ENCODE measurements around the gene TRIAP1.
"Not testable (repeated sequence)": the region's sequence is repeated elsewhere in the genome, so short reads cannot be mapped to it uniquely, and the experiment has no call there.

The TRIAP1 gene

DNA sequence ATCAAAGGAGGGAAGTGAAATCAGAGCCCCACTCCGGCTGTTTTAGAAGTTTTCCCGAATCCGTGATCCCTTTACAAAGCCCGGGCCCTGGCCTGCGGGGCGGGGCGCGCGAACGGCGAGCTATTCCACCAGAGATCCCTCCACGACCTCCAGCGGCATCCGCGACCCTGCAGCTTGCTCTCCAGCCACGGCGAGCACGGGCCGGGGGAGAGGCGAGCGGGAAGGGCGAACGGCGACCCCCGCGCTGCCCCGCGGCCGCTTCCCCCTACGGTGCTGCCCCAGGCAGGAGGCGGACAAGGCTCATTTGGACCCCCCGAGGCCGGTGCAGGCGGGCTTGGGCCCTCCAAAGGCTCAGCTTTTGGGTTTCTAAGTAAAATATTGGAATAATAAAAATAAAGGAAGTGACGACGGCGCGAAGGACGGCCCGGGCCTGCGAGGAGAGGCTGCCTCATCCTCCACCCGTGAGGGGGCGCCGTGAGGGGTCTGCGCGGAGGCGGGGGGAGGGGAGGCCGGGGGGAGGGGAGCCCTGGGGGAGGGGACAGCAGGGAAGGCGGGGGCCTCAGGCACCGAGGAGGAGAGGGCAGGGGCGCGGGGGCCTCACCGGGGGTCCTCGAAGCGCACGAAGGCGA is 22.8 kb upstream of the TRIAP1 start:
- peak; percentile 12 to 35 (median 25) for DNase-seq (ENCODE audit: low read depth in 3 of 3, low spot score in 1 of 3)

DNA sequence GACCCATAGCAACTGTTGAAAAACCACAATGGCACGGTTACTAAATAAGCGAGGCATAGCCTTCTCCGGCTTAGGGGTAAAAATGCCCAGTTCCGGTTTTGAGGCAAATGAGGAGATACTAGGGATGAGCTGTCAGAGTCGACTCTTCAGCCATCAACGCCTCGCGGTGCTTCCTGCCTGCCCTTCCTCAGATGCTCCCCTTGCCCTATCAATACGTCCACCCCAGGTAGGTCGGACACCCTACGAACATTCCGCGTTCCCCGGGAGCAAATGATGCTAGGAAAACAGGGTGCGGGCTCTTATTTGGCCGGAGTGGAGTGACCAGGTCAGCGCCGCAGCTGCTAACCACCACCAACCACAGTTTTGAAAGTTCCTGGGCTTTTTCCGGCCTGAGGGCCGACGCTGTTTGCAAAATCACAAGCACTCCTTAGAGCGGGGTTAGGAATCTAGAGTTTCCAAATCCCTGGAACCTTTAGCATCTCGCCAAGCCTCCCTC is 22.2 kb upstream of the TRIAP1 start:
- DNase-seq (ENCODE audit: low read depth in 3 of 3, low spot score in 1 of 3), result no peak

DNA sequence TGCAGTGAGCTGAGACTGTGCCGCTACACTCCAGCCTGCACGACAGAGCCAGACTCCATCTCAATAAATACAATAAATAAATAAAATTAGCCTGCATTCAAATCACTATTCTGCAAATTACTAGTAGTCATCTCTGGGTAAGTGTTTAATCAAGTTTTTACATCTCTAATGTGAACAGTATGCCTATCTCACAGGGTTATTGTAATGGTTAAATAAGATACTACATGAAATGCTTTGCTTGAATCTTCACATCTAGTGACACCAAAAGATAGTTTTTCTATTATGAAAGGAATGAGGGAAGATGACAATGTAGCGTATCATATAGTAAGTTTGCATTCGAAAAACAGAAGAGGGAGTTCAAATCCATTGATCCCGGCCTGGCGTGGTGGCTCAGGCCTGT is 21.3 kb upstream of the TRIAP1 start:
- no peak for DNase-seq (ENCODE audit: low read depth in 3 of 3, low spot score in 1 of 3)

DNA sequence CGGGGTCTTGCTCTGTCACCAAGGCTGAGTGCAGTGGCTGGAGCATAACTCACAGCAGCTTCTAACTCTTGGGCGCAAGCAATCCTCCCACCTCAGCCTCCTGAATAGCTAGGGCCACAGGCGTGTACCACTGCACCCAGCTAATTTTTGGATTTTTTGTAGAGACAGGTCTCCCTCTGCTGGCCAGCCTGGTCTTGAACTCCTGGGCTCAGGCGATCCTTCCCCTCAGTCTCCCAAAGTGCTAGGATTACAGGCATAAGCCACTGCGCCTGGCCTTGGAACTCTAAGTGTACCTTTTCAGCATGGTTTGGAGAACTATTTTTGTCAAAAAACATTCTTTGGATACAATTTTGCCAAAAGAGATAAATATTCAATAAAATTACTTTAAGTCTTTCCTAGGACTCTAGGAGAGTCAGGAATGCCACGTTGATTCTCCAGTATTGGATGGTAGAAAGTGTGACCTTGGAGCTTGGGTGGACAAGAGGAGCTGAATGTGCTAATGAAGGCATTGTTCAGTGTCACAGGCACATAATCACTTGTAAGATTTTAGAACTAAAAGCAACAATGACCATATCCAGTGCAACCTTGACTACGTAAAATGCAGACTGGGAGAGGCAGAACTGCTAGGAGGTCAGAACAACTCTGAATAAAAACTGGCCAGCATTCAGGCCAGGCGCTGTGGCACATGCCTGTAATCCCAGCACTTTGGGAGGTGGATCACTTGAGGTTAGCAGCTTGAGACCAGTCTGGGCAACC is 20.6 kb upstream of the TRIAP1 start:
- peak in 1 of 3 donors; percentile 17 for DNase-seq (ENCODE audit: low read depth in 3 of 3, low spot score in 1 of 3)

DNA sequence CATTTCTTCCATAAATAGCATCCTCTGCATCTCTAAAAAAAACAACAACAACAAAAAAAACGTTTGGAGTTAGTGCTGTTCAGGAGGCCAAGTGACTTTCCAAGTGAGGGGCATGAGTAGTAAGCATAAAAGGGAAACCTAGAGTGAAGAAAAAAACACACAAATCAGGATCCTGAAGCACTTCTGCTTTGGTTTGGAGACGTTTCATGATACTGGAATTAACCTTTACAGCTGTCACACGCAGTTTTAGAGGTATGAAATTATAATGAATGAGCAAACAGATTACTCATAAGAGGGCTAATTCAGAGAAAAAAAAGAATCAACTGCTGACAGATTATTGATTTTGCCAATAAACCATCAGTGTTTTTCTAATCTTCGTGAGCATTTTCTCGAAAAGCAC is 19.6 kb upstream of the TRIAP1 start:
- DNase-seq (ENCODE audit: low read depth in 3 of 3, low spot score in 1 of 3), result no peak

DNA sequence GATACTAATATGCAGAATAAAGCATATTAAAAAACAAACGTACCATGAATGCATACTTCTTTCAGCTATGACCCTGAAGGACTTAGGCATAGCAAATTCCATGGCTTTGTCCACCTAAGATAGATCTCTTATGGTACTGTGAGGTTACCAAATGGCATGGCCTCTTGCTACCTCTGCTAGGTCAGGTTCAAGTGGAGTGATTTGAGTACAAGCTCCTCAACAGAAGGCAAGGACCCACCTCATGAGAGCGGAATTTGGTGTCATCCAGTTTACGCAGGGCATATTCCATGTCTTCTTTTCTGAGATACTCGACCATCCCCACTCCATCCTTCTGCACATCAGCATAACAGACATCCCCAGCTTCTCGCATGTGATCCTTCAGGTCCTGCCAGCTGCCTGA is 17.5 kb upstream of the TRIAP1 start:
- no peak for DNase-seq (ENCODE audit: low read depth in 3 of 3, low spot score in 1 of 3)

DNA sequence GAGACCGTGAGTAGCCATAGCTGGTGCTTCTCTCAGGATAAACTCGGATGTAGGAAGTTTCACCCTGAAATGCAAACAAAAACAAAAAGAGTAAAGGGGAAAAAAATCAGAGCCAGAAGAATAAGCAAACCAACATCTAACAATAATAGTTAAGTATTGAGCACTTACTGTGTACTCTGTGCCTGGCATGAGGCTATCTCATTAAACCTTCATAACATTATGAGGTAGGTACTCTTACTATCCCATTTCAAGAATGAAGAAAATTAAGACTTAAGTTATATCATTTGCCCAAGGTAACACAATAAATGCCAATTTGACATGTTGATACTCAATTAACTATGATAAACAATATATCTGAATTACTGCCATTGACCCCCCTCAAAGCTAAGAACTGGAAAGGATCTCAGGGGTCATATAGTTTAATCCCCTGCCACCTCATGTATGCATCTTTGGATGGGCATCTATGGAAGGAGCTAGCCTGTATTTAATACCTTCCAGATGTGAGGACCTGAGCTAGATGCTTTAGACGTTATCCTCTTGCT is 16.0 kb upstream of the TRIAP1 start:
- no peak for DNase-seq (ENCODE audit: low read depth in 3 of 3, low spot score in 1 of 3)

DNA sequence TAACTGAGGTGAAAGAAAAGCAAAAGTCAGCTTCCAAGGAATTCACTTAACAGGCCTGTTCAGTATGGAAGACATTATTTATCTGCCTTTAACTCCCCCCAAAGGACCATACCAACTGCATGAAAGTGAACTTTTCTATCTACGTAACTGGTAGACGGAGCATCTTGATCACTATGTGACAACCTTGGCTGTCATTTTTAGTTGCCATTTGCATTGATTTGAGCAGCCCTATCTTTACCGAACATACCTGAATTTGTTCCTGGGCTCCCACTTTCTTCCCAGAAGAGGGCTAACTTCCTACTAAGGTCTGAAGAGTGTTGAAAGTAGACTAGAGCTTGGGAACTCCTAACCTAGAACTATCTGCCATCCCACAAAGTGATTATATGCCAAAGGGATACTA is 14.0 kb upstream of the TRIAP1 start:
- DNase-seq (ENCODE audit: low read depth in 3 of 3, low spot score in 1 of 3), result no peak

DNA sequence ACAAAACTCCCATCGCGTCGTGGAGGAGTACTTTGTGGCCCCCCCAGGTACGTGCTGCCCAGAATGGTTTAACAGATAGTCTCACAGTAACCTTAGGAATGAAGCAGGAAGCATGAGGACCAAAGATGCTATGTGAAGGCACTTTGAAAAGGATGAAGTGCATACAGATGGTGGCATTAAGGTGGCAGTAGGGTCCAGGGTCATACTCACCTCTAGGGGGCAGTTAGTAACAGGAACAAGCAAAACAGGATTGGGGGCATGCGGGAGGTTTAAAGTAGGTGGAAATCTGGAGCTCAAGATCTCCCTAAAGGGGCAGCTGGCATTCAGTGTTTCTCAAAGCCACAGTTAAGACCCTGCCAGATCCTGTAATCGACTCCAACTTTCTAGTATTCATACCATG is 10.9 kb upstream of the TRIAP1 start:
- no peak for DNase-seq (ENCODE audit: low read depth in 3 of 3, low spot score in 1 of 3)

DNA sequence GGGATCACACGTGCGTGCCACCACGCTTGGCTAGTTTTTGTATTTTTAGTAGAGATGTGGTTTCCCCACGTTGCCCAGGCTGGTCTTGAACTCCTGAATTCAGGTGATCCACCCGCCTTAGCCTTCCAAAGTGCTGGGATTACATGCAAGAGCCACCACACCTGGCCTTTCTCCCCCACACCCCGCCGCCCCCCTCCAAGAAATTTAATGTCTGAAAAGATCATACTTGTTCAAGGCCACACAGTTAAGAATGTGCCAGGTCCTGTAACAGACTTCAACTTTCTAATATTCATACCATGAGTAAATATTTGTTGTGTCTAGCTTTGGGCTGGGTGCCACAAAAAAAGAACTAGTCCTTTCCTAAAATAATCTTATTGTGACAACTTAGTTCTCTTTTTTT is 9.1 kb upstream of the TRIAP1 start:
- no peak for DNase-seq (ENCODE audit: low read depth in 3 of 3, low spot score in 1 of 3)

DNA sequence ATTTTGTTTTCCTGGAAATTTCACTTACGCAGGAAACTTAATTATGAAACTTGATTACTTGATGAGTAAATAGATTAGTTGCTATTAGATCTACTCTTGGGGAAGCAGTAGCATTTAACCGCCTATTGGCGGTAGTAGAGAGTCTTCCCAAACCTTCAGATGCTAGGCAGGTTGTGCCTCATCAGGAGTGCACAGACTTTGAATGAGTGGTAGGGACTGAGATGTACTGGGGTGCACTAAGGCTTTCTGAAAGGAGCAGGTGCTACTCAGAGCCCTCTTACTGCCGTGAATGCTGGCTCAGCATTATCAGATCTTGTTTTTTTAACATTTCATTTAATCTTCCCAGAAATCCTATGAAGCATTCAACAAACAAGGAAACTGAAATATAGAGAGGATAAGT is 7.8 kb upstream of the TRIAP1 start:
- DNase-seq (ENCODE audit: low read depth in 3 of 3, low spot score in 1 of 3), result no peak

DNA sequence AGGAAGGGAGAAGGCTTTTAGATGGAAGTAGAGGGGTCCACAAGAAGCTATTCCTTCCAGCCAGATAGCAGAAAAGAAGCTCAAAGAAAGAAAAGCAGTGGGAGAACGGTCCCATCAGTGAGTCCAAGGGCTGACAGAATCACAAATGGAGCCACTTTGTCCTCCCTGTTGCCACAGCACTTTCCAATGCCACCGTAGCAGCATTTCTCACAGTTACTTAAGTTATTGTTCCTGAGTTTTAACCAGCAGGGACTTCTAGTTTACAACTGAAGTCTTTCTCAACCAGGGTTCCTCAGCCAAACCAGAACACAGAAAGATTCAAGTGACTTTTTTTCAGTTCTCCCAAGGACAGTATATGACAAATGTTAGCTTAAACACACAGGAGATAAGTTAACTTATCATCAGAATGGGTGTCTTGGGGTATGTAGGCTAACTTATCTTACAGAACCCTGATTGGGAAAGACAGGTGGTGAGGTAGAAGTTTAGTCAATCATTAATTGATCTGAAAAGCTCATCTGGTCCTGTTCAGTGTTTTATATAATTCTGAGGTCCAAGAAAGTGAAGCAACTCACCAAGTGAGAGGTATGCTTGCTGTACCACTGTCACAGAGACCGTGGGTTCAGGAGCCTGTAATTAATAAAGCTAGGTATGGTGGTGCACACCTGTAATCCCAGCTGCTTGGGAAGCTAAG is 7.0 kb upstream of the TRIAP1 start:
- no peak for DNase-seq (ENCODE audit: low read depth in 3 of 3, low spot score in 1 of 3)

DNA sequence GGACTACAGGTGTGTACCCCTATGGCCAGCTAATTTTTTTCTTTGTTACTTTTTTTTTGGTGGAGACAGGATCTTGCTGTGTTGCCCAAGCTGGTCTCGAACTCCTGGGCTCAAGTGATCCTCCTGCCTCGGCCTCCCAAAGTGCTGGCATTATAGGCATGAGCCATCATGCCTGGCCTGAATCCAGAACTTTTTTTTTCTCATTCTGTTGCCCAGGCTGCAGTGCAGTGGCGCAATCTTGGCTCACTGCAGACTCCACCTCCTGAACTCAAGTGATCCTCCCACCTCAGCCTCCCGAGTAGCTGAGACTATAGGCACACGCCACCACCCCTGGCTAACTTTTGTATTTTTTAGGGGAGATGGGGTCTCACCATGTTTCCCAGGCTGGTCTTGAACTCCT is 6.3 kb upstream of the TRIAP1 start:
- DNase-seq (ENCODE audit: low read depth in 3 of 3, low spot score in 1 of 3), result not testable (repeated sequence)

DNA sequence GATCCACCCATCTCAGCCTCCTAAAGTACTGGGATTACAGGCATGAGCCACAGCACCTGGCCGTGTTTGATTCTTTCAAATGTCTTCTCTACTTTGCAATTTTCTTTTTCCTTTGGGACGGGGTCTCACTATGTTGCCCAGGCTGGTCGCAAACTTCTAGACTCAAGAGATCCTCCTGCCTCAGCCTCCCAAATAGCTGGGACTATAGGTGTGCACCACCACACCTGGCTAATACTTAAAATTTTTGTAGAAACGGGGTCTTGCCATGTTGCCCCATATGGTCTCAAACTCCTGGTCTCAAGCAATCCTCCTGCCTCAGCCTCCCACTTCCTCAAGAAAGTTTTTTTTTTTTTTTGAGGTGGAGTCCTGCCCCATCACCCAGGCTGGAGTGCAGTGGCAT is 1.8 kb upstream of the TRIAP1 start:
- no peak for DNase-seq (ENCODE audit: low read depth in 3 of 3, low spot score in 1 of 3)

DNA sequence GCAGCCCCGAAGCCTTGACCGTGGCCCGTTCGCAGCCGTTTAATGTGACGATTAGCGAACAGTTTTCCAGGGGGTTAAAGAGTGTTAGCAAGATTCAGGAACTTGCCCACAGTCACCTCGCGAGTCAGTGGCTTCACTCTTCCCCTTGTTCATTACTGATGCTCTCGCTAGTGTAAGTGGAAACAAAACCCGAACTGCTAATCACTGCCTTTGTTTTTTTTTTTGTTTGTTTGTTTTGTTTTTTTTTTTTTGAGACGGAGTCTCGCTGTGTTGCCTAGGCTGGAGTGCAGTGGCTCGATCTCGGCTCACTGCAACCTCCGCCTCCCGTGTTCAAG is 627 bp upstream of the TRIAP1 start:
- not testable (repeated sequence) for DNase-seq (ENCODE audit: low read depth in 3 of 3, low spot score in 1 of 3)

DNA sequence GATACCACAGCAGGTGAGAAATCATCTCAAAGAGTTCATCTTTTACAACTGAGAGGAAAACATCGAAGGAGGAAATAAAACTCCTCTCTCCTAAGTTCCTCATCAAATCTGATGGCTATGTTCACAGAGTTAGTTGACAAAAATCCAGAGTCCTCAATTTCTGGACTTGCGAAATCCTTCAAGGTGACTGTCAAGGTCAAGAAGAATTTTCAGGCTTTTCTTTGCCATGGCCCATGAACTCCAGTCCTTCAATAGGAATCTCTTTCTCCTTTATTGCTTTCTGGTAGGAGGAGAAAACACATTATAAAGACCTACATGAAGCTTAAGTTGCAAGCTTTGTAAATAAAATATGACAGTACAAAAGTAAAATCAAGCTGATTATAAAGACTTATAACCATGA is 1.5 kb downstream of the TRIAP1 start:
- DNase-seq (ENCODE audit: low read depth in 3 of 3, low spot score in 1 of 3), result no peak

DNA sequence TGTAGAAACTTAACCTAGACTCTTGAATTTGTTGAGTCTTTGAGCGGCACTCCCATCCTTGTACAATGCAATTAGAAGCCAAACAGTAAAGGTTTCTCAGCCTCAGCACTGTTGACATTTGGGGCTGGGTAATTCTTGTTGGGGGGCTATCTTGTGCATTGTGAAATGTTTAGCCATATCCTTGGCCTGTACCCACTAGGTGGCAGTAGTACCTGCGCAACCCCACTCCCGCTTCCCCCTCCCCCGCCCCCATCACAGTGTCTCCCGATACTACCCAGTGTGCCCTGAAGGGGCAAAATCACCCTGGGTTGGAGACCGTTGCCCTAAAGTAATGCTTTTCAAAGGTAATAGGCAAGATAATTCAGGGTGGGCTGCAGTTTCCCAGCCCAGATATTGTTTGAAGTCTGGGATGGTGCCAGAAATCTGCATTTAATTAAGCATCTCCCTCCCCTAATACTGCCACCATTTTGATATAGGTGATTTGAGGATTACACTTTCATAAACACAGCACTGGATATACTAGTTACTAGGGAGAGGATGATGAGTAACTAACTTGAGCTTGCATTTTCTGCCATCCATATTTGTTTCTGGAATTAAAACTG is 6.4 kb downstream of the TRIAP1 start:
- DNase-seq (ENCODE audit: low read depth in 3 of 3, low spot score in 1 of 3), result peak; percentile 43 to 50 (median 45)

DNA sequence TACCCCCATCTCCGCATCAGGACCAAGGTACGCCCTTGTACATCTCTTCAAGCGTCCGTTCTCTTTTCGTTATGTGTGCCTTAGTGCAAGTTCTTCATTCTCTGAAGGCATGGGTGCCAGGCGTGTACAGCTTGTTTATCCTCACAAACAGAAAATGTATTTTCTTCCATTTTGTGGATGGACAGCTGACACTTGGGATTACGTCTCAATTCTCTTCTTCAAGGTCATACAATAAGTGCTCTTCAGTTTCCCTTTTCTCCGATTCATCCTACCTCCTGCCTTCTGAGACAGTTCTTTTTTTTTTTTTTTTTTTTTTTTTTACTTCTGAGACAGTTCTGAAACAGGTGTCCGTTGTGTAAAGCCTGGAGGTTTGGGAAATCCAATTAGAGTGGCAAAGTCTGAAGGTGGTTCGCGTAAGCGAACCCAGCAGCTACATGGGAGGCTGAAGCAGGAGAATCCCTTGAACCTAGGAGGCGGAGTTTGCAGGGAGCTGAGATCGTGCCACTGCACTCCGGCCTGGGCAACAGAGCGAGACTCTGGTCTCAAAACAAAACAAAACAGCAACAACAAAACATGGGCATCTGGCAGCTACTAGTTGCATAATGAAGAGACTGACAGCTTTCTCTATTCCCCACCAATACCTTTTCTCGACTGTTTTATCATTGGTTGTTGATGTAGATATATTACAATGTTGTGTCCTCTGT is 7.5 kb downstream of the TRIAP1 start:
- DNase-seq (ENCODE audit: low read depth in 3 of 3, low spot score in 1 of 3), result no peak

DNA sequence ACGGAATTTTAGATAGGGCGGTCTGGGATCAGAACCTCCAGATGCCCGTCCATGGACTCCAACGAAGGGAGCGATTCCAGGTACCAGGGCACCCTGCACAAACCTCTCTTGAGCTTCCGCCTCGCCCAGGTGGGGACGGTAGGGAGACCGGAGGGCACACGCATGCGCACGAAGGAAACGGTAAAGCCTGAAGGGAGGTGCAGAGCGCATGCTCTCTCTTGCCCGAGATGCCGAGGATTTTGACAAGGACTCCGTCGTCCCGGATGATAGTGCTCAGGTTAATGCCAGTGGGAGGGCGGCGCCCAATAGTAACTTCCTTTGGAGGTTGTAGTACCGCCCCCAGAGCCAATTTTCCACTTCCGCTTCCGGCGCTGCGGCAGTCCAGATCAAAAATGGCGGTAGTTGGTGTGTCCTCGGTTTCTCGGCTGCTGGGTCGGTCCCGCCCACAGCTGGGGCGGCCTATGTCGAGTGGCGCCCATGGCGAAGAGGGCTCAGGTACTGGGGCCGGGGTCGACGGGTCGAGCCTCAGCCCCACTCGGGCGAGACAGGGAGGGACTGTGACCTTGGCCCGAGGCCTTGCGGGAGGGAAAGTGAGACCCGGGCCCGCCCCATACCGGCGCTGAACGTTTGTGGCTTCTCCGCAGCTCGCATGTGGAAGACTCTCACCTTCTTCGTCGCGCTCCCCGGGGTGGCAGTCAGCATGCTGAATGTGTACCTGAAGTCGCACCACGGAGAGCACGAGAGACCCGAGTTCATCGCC is 8.3 kb downstream of the TRIAP1 start, which contains the start of gene COX6A1:
Gene COX6A1, plus strand, starts transcription at position 379 of the 760 bp plus-strand sequence. Its CDS starts 14 bp downstream, at position 393.
- peak; percentile 92 to 96 (median 93) for DNase-seq (ENCODE audit: low read depth in 3 of 3, low spot score in 1 of 3)

Data from stimulated activated CD4-positive, alpha-beta T cell treated with anti-CD3 and anti-CD28 coated beads, TNF-alpha, amount 100 ng/mL, for 1 hour (primary cell).